ENCODE measurements around the gene SIN3B. TPM values are rescaled to one million over a fixed set of nuclear protein-coding genes. Genes with fewer than 3 reads are reported as not detected.
A peak's percentile ranks its signal among the peaks of the same experiment; 100 is the strongest.

The SIN3B gene
- total RNA-seq, 2 donors from 2014 or later, result 15.4 to 17.9 TPM

DNA sequence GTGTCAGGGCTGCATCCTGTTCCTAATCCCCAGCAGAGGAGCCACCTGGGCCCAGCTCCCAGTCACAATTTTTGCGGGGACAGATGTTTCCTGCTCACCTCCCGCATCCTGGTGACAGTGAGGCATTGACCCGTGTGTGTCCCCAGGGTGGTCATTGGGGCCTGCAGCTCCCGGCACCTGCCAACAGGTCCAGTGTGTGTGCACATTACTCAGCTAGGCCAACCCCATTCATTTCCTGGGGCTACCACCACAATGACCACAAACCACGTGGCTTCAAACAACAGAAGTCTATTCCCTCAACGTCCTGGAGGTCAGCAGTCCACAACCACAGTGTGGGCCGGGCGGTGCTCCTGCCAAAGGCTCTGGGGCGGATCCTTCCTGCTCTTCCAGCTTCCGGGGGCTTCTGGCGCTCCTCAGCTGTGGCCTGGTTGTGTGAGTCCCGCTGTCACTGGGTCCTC, 47.7 kb downstream of the SIN3B start:
- no peaks in the 10 kb centered on the region for H3K27me3 ChIP-seq
- no peak overlapping the region for H3K4me3 ChIP-seq
- DNase-seq (ENCODE audit: low spot score), result no peak
- peaks cover 57% of the 10 kb centered on the region for H3K36me3 ChIP-seq
- peak overlapping the region; percentile 5 to 40 for H3K27ac ChIP-seq
- TF ChIP-seq, protein P1, sequence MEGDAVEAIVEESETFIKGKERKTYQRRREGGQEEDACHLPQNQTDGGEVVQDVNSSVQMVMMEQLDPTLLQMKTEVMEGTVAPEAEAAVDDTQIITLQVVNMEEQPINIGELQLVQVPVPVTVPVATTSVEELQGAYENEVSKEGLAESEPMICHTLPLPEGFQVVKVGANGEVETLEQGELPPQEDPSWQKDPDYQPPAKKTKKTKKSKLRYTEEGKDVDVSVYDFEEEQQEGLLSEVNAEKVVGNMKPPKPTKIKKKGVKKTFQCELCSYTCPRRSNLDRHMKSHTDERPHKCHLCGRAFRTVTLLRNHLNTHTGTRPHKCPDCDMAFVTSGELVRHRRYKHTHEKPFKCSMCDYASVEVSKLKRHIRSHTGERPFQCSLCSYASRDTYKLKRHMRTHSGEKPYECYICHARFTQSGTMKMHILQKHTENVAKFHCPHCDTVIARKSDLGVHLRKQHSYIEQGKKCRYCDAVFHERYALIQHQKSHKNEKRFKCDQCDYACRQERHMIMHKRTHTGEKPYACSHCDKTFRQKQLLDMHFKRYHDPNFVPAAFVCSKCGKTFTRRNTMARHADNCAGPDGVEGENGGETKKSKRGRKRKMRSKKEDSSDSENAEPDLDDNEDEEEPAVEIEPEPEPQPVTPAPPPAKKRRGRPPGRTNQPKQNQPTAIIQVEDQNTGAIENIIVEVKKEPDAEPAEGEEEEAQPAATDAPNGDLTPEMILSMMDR (IDR thresholded peaks at IDR 0.05), result no peak
- H3K9me3 ChIP-seq, result peaks cover 0 to 10% of the 10 kb centered on the region in 2 donors
- peaks cover 0 to 7% of the 10 kb centered on the region in 2 donors for H3K4me1 ChIP-seq

DNA sequence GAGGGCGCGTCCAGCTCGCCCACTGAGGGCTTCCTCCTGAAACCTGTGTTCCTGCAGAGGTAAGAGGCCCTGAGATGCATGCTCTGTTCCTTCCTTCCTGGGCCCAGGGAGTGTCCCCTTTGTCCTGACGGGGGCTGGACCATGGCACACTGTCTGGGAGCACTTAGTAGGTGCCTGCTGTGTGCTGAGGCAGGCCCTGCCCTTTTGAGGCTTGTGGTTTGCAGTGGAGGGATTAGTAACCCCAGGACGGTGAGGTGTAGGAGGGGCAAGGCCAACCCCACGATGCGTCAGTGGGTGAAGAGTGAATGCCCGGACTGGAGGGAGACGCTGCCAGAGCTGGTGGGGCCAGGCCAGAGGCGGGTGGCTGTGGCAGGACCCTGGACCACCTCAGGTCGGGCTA, 48.4 kb downstream of the SIN3B start:
- no peak for DNase-seq (ENCODE audit: low spot score)
- peaks cover 54% of the 10 kb centered on the region for H3K36me3 ChIP-seq
- H3K4me1 ChIP-seq, result peaks cover 0 to 7% of the 10 kb centered on the region in 2 donors
- H3K9me3 ChIP-seq, result peaks cover 0 to 17% of the 10 kb centered on the region in 2 donors
- H3K4me3 ChIP-seq, result no peak overlapping the region
- TF ChIP-seq, protein P1 (IDR thresholded peaks at IDR 0.05), result no peak
- peak overlapping the region in 1 of 2 donors; percentile 40 for H3K27ac ChIP-seq
- H3K27me3 ChIP-seq, result no peaks in the 10 kb centered on the region

DNA sequence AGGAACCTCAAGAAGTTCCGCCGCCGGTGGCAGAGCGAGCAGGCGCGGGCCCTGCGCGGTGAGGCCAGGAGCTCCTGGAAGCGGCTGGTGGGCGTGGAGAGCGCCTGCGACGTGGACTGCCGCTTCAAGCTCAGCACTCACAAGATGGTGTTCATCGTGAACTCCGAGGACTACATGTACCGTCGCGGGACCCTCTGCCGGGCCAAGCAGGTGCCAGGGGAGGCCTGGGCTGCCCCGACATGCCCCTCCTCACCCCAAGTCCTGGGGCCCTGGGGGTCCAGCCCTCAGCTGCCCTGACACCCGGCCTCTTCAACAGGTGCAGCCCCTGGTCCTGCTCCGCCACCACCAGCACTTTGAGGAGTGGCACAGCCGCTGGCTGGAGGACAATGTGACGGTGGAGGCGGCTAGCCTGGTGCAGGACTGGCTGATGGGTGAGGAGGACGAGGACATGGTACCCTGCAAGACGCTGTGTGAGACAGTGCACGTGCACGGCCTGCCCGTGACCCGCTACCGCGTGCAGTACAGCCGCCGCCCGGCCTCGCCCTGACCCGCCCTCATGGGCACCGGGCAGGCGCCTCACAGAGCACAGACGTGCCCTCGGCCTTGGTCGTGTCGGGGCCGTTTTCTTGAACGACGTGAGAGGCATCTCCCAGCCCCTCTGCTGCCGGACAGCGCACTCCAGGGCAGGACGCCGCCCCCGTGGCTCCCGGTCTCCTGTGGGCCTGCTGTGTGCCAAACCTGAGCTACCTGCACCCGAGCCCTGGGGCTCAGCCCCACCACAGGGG, 49.2 kb downstream of the SIN3B start:
- TF ChIP-seq, protein P1 (IDR thresholded peaks at IDR 0.05), result no peak
- H3K9me3 ChIP-seq, result peaks cover 0 to 17% of the 10 kb centered on the region in 2 donors
- H3K4me3 ChIP-seq, result no peak overlapping the region
- peaks cover 0 to 7% of the 10 kb centered on the region in 2 donors for H3K4me1 ChIP-seq
- no peak overlapping the region for H3K27ac ChIP-seq
- peaks cover 48% of the 10 kb centered on the region for H3K36me3 ChIP-seq
- no peaks in the 10 kb centered on the region for H3K27me3 ChIP-seq
- no peak for DNase-seq (ENCODE audit: low spot score)

DNA sequence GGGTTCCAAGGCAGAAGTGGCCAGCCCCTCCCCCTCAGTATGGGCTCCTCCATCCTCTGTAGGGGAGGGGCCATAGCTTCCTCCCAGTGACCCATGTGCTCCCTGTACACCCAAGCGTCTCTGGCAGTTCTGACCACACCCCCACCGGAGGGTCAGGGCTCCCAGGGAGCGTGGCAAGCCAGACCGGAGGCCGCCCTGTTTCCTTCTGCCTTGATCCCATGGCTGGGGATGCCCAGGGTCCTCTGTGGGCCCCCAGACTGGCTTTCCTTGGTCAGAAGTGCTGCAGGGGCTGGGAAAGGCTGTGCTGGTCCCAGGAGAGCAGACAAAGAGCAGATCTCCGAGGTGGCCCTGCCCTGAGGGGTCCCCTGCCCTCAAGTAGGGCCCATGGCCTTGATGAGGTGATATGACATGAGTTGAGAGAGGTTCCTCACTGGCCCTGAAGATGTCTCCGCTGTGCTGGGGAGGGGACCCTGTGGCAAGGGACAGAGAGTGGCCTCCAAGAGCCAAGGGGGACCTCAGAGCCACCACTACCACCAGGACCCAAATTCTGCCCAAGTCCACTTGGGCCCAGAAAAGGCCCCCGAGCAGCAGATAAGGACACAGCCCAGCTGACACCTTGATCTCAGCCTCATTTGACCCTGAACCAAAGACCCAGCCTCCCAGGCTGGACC, 51.8 kb downstream of the SIN3B start:
- Histone ChIP-seq H3K27ac (no peak overlapping the region), H3K4me3 (no peak overlapping the region), H3K36me3 (peaks cover 41% of the 10 kb centered on the region), H3K4me1 (peaks cover 0 to 5% of the 10 kb centered on the region in 2 donors), H3K27me3 (no peaks in the 10 kb centered on the region), H3K9me3 (peaks cover 0 to 17% of the 10 kb centered on the region in 2 donors)
- DNase-seq (ENCODE audit: low spot score), result no peak
- TF ChIP-seq, protein P1 (IDR thresholded peaks at IDR 0.05), result no peak

DNA sequence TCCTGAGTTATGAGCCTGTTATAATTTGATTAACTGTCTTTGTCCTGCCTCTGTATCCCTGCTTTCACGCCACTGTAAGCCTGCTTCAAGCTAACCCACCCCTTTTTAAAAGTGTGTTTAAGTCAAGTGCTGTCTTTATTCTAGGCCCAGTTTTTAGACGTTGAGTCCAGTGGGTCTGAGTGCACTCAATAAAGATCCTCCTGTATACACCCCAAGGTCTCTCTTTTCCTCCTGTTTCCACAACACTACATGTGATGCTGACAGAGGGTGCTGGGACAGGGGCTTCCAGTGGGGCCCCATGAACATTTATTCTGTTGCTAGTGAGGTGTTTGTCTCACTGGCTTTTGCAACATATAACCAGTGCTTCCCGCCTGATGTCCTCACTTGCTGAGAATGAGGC, 52.9 kb downstream of the SIN3B start:
- Histone ChIP-seq H3K36me3 (peaks cover 30% of the 10 kb centered on the region), H3K9me3 (peaks cover 0 to 17% of the 10 kb centered on the region in 2 donors), H3K27me3 (no peaks in the 10 kb centered on the region), H3K27ac (no peak overlapping the region), H3K4me3 (no peak overlapping the region), H3K4me1 (peaks cover 0 to 10% of the 10 kb centered on the region in 2 donors)
- TF ChIP-seq, protein P1 (IDR thresholded peaks at IDR 0.05), result no peak
- DNase-seq (ENCODE audit: low spot score), result no peak
